B cell (primary cell): Measurements from ENCODE around the gene FAIM2. TPM values are rescaled to one million over a fixed set of nuclear protein-coding genes. Genes with fewer than 3 reads are reported as not detected.

Source experiments
- ATAC-seq: fragments of 200-7000 bp; cut with Tn5 transposase; one replicate; pipeline ENCODE4 v1.10.0; 2021; ENCODE audit warnings: low read depth, mild to moderate bottlenecking, moderate number of reproducible peaks, moderate library complexity
- CTCF ChIA-PET: fragments of 350-600 bp; sonication (Branson Sonifier 250); formaldehyde crosslinking; loops from one replicate; lab custom pipeline; 2021; ENCODE audit warnings: antibody characterized with exemption, inconsistent platforms; lab: Charles Lee
- POLR2A ChIA-PET: fragments of 350-600 bp; sonication (Branson Sonifier 250); formaldehyde crosslinking; loops from one replicate; lab custom pipeline; 2021; ENCODE audit warnings: antibody characterized with exemption; lab: Charles Lee
- DNase-seq: peaks from one replicate; pipeline ENCODE4 v3.0.0; 2013
- H2AFZ ChIP-seq: 2 replicates; pipeline ENCODE4 v1.6.1; 2012; ENCODE audit warnings: mild to moderate bottlenecking, low read depth, low read length; ENCODE audit not compliant: insufficient read depth, poor library complexity, severe bottlenecking
- H3K27ac ChIP-seq, 2 donors: 1 replicate in 1 of 2; 2 replicates in 1 of 2; pipeline ENCODE4 v1.5.1; 2012 to 2013; ENCODE audit warnings: low read length in 2 of 2, mild to moderate bottlenecking in 2 of 2, moderate library complexity in 1 of 2
- H3K27me3 ChIP-seq, 4 experiments: fragments of 200-600 bp in 1 of 4; sonication (generic) in 1 of 4; replicated peaks in 1 of 4; 1 replicate in 2 of 4; 2 replicates in 2 of 4; pipeline versions ENCODE4 v1.6.1 to v1.7.0; 2013 to 2016; ENCODE audit warnings: low read length in 3 of 4, mild to moderate bottlenecking in 2 of 4, mixed read lengths in 1 of 4, moderate library complexity in 1 of 4; ENCODE audit not compliant: insufficient read depth in 4 of 4, control insufficient read depth in 3 of 4; ENCODE audit errors: control extremely low read depth in 1 of 4
- H3K36me3 ChIP-seq, 2 experiments: replicated peaks in 1 of 2; 1 replicate in 1 of 2; 2 replicates in 1 of 2; pipeline versions ENCODE4 v1.6.1 to v1.7.1; 2013; ENCODE audit warnings: low read length in 1 of 2; ENCODE audit not compliant: insufficient read depth in 2 of 2, control insufficient read depth in 1 of 2; ENCODE audit errors: control extremely low read depth in 1 of 2, extremely low read depth in 1 of 2
- H3K4me1 ChIP-seq, 2 donors: fragments of 200-600 bp in 1 of 2; sonication (generic) in 1 of 2; 1 replicate in 1 of 2; 2 replicates in 1 of 2; pipeline versions ENCODE4 v1.5.1 to v1.6.1; 2013 to 2017; ENCODE audit warnings: low read length in 2 of 2; ENCODE audit not compliant: control insufficient read depth in 2 of 2, insufficient read depth in 2 of 2
- H3K4me2 ChIP-seq: replicated peaks from 2 replicates; pipeline ENCODE3; 2012; ENCODE audit warnings: mild to moderate bottlenecking, low read depth, low read length; ENCODE audit not compliant: poor library complexity, severe bottlenecking
- H3K4me3 ChIP-seq, 5 experiments: fragments of 200-600 bp in 1 of 5; sonication (generic) in 1 of 5; 1 replicate in 3 of 5; 2 replicates in 2 of 5; pipeline versions ENCODE4 v1.5.1 to v1.7.0; 2011 to 2016; ENCODE audit warnings: low read length in 4 of 5, mild to moderate bottlenecking in 4 of 5, low read depth in 2 of 5, control low read depth in 1 of 5, moderate library complexity in 1 of 5; ENCODE audit not compliant: insufficient read depth in 1 of 5; ENCODE audit errors: control extremely low read depth in 1 of 5, extremely low read depth in 1 of 5
- H3K79me2 ChIP-seq: fragments of 200-600 bp; sonication (generic); one replicate; pipeline ENCODE4 v1.6.0; 2016; ENCODE audit warnings: low read length; ENCODE audit not compliant: control insufficient read depth, insufficient read depth
- H3K9ac ChIP-seq: fragments of 200-600 bp; sonication (generic); 2 replicates; pipeline ENCODE4 v1.6.1; 2017; ENCODE audit warnings: mild to moderate bottlenecking, low read length, moderate library complexity
- H3K9me3 ChIP-seq, 3 donors: one replicate each; pipeline versions ENCODE4 v1.6.1 to v1.7.1; 2013; ENCODE audit warnings: low read length in 2 of 3; ENCODE audit not compliant: control insufficient read depth in 2 of 3, insufficient read depth in 1 of 3; ENCODE audit errors: control extremely low read depth in 1 of 3
- H4K20me1 ChIP-seq: 2 replicates; pipeline ENCODE4 v1.6.0; 2012; ENCODE audit warnings: mild to moderate bottlenecking, low read length; ENCODE audit not compliant: insufficient read depth, control insufficient read depth, poor library complexity, severe bottlenecking
- H3K27ac Mint-ChIP-seq: one replicate; pipeline ENCODE4 v1.8.0; 2021; ENCODE audit warnings: mixed read lengths
- H3K27me3 Mint-ChIP-seq: one replicate; pipeline ENCODE4 v1.8.0; 2021; ENCODE audit warnings: mixed read lengths
- H3K4me1 Mint-ChIP-seq: one replicate; pipeline ENCODE4 v1.8.0; 2021; ENCODE audit warnings: mixed read lengths
- H3K4me3 Mint-ChIP-seq: one replicate; pipeline ENCODE4 v1.8.0; 2021; ENCODE audit warnings: mixed read lengths
- H3K9me3 Mint-ChIP-seq: one replicate; pipeline ENCODE4 v1.8.0; 2022; ENCODE audit warnings: mixed read lengths; ENCODE audit not compliant: insufficient read depth
- EZH2 ChIP-seq: IDR thresholded peaks from 2 replicates; pipeline ENCODE4 v1.6.1; 2012; ENCODE audit warnings: borderline replicate concordance, low read depth, mild to moderate bottlenecking, moderate library complexity, low read length; ENCODE audit not compliant: insufficient read depth, poor library complexity, severe bottlenecking
- WGBS: methylation state at CpG from one replicate; pipeline ENCODE4 v1.1.5; 2013; ENCODE audit warnings: missing lambda C conversion rate; ENCODE audit not compliant: insufficient coverage; 5-methylcytosine and 5-hydroxymethylcytosine counted together
- intact Hi-C: fragments of 100-400 bp; cut with micrococcal nuclease; formaldehyde crosslinking; loops from one replicate; pipeline ENCODE4 v1.10.0; 2022
- polyA plus RNA-seq: library from polyadenylated mRNA; depleted of rRNA; stranded (reverse); fragments of >200 nt; gene quantifications from 2 replicates; pipeline ENCODE4 v1.2.3, GENCODE V29; 2012
- total RNA-seq, 2 donors: library from RNA; stranded (reverse); fragments of 120-200 nt in 1 of 2; gene quantifications; 1 replicate in 1 of 2; 2 replicates in 1 of 2; pipeline versions ENCODE4 v1.2.3 to v1.2.4, GENCODE V29; 2013 to 2022
- TF ChIP-seq, protein P1 (sequence below): fragments of 200-600 bp; IDR thresholded peaks from one replicate; pipeline ENCODE4 v1.8.0; 2022; ENCODE audit warnings: antibody characterized with exemption, mild to moderate bottlenecking

FAIM2 gene
- total and polyA plus RNA-seq, 2 donors (not counting 1 experiment from before 2014, with no cell fraction given), result not detected

DNA sequence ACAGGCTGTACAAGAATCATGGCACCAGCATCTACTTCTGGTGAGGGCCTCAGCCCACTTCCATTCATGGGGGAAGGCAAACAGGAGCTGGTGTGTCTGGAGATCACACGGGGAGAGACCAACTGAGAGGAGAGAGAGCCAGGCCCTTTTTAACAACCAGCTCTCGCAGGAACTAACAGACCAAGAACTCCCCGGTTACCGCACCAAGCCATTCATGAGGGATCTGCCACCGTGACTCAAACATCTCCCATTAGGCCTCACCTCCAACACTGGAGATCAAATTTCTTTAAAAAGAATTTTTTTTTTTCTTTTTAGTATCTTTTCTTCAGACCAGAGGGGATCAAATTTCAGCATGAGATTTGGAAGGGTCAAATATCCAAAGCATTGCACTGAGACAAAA is 30.1 kb upstream of the FAIM2 start:
- ChIA-PET CTCF (interaction anchor here (1.1 to 2.7 kb wide), 3 partner anchors 9 to 34 kb away, joined by 3 to 10 read pairs (median 5); no protein-coding TSS in a partner anchor), POLR2A (no interaction called here)
- ATAC-seq, result no peak
- Histone ChIP-seq H3K27me3 (no peaks in the 10 kb centered on the region), H2AFZ (no peak overlapping the region), H3K4me2 (no peak overlapping the region), H3K4me3 (no peak overlapping the region), H4K20me1 (no peaks in the 10 kb centered on the region), H3K9me3 (no peaks in the 10 kb centered on the region), H3K36me3 (no peaks in the 10 kb centered on the region), H3K79me2 (no peaks in the 10 kb centered on the region), H3K9ac (no peak overlapping the region), H3K27ac (no peak overlapping the region), H3K4me1 (no peaks in the 10 kb centered on the region)
- H3K4me3 Mint-ChIP-seq, result no peak overlapping the region
- no peak for DNase-seq
- TF ChIP-seq, protein P1, sequence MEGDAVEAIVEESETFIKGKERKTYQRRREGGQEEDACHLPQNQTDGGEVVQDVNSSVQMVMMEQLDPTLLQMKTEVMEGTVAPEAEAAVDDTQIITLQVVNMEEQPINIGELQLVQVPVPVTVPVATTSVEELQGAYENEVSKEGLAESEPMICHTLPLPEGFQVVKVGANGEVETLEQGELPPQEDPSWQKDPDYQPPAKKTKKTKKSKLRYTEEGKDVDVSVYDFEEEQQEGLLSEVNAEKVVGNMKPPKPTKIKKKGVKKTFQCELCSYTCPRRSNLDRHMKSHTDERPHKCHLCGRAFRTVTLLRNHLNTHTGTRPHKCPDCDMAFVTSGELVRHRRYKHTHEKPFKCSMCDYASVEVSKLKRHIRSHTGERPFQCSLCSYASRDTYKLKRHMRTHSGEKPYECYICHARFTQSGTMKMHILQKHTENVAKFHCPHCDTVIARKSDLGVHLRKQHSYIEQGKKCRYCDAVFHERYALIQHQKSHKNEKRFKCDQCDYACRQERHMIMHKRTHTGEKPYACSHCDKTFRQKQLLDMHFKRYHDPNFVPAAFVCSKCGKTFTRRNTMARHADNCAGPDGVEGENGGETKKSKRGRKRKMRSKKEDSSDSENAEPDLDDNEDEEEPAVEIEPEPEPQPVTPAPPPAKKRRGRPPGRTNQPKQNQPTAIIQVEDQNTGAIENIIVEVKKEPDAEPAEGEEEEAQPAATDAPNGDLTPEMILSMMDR, result no peak
- TF ChIP-seq EZH2, result no peak
- intact Hi-C loops, result no loop called here
- 100% methylated on average over 2 of the region's 5 CpGs for WGBS
- H3K27me3 Mint-ChIP-seq, result peaks cover 19% of the 10 kb centered on the region
- no peaks in the 10 kb centered on the region for H3K9me3 Mint-ChIP-seq
- H3K27ac Mint-ChIP-seq, result no peak overlapping the region
- no peaks in the 10 kb centered on the region for H3K4me1 Mint-ChIP-seq

DNA sequence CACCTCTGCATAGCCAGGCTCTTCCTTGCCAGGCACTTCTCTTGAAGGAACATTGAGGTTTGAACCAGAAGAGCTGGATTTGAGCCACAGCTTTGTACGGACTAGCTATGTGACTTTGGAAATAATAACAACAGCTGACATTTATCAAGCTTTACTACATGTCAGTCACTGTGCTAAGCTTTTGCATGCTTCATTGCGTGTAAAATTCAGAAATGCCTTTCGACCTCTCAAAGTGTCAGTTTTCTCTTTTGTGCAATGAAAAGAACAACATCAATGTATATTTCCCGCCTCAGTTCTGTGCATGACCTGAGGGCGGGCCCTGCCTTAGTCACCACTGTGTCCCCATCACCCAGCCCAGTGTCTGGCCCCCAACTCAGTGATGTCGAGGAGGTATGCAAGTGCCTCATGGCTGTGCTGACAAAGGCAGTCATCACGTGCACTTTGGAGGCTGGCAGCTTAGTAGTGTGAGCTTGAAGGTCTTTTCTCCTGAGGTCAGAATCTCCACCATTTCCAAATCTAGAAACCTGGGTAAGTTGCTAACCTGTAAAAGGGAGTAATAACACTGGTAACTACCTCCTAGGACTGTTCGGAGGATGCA is 28.9 kb upstream of the FAIM2 start:
- H3K4me1 ChIP-seq, result no peaks in the 10 kb centered on the region
- H3K27ac ChIP-seq, result no peak overlapping the region
- H3K4me3 Mint-ChIP-seq, result no peak overlapping the region
- ChIA-PET POLR2A (no interaction called here), CTCF (interaction anchor here (2.7 kb wide), 1 partner anchor 13 kb away, joined by 10 read pairs; no protein-coding TSS in a partner anchor)
- no peak overlapping the region for H3K4me3 ChIP-seq
- DNase-seq (no peak), ATAC-seq (no peak)
- H4K20me1 ChIP-seq, result no peaks in the 10 kb centered on the region
- no peaks in the 10 kb centered on the region for H3K79me2 ChIP-seq
- no peak overlapping the region for H2AFZ ChIP-seq
- H3K27me3 Mint-ChIP-seq, result peaks cover 19% of the 10 kb centered on the region
- intact Hi-C loops, result no loop called here
- H3K4me1 Mint-ChIP-seq, result no peaks in the 10 kb centered on the region
- H3K9me3 Mint-ChIP-seq, result no peaks in the 10 kb centered on the region
- H3K36me3 ChIP-seq, result no peaks in the 10 kb centered on the region
- WGBS, result 100% methylated on average over 3 of the region's 8 CpGs
- no peaks in the 10 kb centered on the region for H3K9me3 ChIP-seq
- no peaks in the 10 kb centered on the region for H3K27me3 ChIP-seq
- no peak overlapping the region for H3K4me2 ChIP-seq
- no peak overlapping the region for H3K9ac ChIP-seq
- H3K27ac Mint-ChIP-seq, result no peak overlapping the region
- TF ChIP-seq, protein P1, result no peak
- TF ChIP-seq EZH2, result no peak
